Iris pigment epithelial cell (primary cell): ENCODE measurements around the gene KRT34.
"Not testable (repeated sequence)": the region's sequence is repeated elsewhere in the genome, so short reads cannot be mapped to it uniquely, and the experiment has no call there.

Source experiments
- DNase-seq: peaks from one replicate; pipeline ENCODE4 v3.0.0-alpha.2; 2011; ENCODE audit warnings: low read depth

Gene KRT34

DNA sequence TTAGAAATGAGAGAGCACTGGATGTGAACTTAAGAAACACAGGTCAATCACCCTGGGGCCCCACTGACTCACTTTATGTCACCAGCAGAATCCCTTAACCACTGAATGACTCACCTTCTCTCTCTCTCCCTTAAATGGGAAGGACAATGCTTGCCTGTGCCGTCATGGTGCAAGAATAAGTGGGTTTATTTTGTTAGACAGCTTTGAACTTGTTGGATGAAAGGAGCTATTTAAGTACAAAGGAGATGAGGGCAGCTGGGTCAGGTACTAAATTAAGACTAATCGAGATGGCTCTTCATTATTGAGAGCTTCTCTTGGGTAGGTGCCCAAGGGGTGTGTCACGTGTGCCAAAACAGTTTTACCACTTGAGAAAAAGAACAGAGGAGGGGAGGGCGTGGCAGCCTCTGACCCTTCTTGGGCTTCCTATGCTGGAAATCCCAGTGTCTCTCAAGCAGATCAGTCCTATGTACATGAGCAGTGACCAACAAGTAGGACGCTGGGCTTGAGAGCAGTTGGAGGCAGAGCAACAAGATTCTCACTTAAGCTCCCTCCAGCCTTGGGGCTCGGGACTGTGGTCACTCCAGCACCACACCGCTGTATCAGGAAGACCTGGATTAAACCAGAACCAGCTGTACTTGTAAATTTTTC is 22.0 kb upstream of the KRT34 start:
- DNase-seq, result peak; percentile 95

DNA sequence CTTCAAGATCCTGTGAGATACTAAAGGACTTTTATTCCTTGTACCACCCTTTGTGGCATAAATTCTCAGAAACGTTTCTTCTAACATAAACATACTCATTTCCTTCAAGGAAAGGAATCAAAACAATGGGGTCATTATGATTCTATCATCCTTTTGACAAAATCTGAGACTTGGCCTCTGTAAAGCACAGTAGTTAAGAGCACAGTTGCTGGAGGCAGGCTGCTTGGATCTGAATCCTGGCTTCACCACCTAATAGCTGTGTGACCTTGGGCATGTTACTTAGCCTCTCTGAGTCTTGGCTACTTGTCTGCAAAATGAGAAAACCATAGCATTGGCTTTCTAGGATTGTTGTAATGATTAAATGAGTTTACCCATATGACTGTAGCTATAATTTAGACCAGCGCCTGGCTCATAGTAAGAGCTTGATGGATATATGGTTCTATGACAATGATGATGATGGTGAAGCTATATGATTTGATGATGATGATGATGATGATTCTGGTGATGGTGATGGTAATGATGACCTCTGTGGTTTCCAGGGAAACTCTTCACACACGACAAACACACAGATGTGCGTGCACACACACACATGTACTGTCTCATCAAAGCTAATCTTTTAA is 21.4 kb upstream of the KRT34 start:
- DNase-seq, result no peak

DNA sequence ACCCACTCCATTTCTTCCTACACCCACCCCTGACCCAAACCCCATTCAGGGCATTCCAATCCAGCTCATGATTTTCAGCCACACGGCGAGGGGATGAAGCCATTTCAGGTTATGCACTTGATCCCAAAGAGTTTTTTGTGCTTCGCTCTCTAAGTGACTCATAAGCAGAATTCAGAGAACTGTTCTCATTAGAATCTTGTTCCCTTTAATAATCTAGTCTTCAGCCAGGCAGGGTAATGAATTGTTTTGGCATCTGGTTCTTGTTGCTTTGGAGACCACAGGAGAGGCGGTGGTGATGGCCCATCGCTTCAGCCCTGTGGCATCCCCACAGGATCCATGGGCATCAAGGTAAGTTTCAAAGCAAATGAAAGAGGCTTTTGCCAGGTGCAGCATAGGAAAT is 20.1 kb upstream of the KRT34 start:
- peak; percentile 29 for DNase-seq

DNA sequence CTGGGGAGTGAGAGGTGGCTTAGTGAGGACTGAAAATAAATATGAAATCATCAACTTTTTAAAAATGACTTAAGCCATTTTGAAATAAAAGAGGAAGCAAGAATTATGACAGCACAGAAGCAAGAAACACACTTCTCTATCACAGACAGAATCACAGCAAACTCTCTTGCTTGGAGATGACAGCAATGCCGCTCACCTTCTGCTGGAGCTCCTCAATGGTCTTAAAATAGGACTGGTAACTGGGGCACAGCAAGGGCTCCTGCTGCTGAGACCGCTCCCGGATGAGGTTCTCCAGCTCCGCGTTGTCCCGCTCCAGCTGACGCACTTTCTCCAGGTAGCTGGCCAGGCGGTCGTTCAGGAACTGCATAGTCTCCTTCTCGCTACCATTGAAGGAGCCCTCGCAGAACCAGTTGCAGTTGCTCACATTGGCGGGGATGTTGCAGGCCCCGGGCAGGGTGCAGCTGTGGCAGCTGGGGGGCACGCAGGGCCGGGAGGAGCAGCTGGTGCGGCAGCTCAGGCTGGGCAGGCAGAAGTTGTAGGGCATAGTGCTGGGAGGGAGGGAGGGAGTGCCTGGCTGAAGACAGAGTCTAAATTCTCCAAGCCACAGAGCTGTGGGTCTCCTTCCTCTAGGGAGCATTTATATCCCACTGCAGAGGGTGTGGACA is 15.0 kb upstream of the KRT34 start, which contains the start of gene KRT31:
Gene KRT31, minus strand, starts transcription at position 613 of the 665 bp plus-strand sequence. Its CDS starts 69 bp downstream, at position 544.
- no peak for DNase-seq

DNA sequence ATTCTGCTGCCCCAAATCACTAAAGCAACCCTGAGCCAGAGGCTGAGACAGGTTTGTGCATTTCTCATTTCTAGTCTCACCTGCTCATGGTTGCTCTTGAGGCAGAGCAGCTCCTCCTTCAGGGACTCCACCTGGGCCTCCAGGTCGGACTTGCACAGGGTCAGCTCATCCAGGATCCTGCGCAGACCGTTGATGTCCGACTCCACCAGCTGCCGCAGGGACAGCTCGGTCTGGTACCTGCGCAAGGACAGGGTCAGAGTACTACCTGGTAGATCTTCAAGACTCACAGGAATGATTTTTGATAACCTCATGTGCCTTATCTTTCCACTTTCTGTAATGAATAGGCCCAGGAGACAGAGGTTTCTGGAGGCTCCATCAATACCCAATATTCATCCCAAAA is 14.2 kb upstream of the KRT34 start:
- no peak for DNase-seq

DNA sequence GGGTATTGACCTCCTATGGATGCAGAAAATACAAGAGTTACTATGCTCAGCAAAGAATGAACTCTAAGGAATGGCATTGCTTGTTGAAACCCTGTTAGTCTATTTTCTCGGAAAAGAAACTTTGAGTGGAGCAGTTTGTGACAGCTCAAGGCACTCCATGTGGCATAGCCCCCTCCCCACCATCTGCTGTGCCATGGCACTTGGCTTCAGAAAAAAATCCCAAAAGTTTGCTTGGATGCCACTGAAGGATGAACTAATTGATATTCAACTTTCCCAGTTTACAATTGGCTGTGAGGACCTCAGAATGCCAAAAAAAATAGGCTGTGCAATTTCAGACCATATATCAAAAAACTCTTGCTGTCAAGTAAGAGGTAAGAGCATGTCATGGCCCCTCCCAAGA is 13.5 kb upstream of the KRT34 start:
- no peak for DNase-seq

DNA sequence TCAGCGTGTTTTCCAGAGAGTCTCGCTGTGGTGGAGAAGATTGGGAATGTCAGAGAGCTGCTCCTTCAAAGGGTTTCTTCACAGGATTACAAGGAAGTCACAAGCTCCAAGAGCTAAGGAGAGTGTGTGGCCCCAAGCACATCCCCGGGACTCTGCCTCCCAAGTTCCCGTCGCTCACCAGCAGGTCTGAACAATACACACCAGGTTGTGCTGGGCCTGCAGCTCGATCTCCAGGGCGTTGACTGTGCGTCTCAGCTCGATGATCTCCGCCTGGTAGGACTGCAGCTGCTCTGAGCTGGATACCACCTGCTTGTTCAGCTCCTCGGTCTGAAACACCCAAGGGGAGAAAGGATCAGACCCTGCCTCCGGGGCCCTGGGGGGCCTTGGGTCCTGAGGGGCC is 12.9 kb upstream of the KRT34 start:
- DNase-seq, result not testable (repeated sequence)

DNA sequence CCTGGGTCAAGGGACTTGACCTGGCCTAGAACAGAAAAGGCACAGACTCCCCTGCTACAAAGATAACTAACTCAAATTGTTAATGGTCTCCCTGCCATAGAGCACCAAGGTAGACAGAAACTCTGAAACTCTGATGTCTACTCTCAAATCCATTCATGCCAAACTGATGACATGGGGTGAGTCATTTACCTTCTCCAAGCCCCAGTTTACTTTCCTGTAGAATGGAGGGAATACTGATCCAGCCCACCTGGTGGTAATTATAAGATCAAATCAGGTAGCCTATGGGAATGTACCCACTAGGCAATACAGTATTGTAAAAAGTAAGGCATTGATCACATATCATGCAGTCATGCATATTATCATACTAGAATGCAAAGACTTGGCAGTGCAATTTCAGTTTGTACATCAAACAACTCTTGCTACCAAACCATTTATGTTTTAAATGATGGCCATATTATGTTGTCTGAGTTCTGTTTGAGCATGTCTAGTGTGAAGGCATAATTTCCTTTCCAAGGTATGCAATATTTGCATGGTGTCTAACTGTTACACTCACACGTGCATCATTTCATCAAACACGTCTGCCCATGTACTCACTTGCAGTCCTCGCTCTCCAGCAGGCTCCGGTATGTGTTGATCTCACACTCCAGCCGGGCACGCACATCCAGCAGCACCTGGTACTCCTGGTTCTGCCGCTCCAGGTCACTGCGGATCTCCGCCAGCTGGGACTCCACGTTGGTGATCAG is 12.3 kb upstream of the KRT34 start:
- DNase-seq, result no peak

DNA sequence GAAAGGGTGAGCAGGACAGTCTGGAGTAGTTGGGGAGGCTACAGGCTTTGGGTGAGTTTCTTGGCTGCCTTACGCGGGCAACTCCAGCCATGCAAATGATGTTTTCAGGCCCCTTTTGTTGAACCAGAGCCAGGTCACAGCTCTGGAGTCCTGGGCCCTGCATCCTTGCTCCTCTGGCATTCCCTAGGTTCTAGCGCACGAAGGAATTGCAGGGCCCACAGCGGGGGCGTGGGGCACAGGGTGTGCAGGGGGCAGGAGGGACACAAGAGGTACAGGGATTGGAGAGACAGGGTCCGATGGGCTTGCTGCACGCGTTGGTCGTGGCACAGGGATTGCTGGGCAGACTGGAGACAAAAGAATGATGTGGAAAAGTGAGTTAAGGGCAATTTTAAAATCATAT is 11.7 kb upstream of the KRT34 start:
- no peak for DNase-seq

DNA sequence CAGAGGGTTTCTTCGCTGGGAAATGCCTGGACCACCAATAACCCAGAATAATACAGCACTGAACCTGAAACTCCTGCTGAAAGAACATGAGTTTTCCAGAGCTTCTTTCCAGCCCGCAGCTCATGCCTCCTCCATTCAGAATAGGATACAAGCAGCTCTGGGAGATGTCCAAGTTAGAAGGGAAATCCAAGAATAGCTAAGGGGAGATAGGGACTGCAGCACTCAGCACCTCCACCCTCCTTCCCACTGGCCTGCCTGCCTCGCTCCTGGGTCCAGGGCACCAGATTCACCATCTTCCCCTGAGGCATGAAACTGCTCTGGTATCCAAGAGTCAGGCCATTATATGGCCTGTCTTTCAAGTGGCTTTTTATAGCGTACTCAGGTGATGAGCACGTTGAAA is 11.2 kb upstream of the KRT34 start:
- no peak for DNase-seq

DNA sequence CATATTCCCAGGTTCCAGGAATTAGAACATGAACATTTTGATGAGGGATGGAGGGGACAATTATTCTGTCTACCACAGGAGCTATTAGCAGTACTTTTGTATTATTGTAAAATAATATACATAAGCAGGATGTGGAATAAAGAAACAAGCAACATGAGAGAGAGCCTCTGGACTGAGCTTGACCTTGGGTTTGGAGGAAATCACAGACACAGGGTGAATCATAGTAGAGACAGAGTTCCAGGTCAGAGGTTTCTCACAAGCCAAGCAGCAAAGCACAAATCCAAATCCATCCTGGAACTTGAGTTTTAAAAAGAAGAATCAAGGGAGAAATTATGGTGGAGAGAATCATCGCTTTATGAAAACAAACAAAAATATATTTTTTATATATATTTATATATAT is 10.2 kb upstream of the KRT34 start:
- DNase-seq, result peak; percentile 79

DNA sequence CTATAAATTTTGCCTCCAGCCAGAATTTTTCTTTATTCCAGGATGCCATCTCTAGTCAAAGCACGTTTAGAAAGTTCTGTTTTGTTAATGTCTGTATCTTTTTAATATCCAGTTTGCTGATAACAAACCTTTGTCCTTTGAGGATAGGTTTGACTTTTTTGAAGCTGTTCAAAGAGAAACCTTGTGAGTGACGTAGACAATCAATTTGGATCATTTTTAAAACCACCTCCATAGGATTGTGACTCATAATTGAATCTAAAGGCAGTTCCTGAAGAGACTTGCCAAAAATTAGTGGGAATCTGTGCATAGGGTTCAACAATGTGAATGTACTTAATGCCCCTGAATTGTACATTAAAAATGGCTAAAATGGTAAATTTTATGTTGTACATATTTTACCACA is 9.4 kb upstream of the KRT34 start:
- DNase-seq, result no peak

DNA sequence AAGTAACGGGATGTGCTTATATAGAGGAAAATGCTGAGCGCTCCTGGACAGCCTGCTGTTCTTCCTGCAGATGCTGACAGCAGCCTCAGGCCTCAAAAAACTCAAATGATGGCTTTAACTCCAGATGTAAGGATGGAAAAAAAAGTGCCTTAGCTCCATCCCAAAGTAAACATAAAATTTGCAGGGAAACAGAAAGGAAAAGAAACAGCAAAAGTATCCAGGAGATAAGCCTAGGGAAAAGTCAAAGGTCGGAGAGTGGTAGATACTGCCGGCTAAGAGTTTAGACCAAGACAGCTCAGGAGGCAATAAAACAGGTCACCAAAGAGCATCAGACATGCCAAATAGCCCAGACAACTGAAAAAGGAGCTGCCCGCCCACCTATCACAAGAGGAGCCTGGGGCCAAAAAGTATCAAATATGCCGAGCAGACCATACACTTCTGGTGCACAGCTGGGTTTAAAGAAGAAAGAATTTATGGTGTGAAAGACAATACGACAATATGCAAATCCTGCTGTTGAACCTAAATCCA is 8.4 kb upstream of the KRT34 start:
- DNase-seq, result no peak

DNA sequence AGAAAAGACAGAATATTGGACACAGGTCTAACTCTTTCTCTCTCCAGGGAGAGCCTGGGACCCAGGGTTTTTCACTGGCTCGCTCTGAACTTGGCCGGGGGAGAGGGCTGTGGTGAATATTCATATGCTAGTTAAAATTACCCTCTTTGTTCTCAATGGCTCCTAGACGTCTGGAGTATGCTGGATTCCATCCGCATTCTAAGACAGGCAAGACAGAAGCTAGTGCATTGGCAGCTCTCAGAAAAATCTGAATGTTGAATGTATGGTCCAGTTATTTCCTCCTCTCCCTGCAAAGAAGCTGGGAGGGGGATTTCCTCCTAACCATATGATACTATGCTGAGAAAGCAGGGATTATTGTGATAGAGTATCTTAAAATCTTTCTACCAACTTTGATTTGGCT is 5.6 kb upstream of the KRT34 start:
- DNase-seq, result no peak

DNA sequence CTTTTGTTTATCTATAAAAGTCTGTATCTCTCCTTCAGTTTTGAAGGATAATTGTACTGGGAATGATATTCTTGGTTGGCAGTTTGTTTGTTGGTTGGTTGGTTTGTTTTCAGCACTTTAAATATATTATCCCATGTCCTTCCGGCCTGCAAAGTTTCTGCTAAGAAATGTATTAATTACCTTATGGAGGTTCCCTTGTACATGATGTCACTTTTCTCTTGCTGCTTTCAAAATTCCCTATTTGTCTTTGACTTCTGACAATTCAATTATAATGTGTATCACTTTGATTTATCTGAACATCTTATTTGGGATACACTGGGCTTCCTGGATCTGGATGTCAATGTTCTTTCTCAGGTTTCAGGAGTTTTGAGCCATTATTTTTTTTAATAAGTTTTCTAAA is 4.1 kb upstream of the KRT34 start:
- DNase-seq, result no peak

DNA sequence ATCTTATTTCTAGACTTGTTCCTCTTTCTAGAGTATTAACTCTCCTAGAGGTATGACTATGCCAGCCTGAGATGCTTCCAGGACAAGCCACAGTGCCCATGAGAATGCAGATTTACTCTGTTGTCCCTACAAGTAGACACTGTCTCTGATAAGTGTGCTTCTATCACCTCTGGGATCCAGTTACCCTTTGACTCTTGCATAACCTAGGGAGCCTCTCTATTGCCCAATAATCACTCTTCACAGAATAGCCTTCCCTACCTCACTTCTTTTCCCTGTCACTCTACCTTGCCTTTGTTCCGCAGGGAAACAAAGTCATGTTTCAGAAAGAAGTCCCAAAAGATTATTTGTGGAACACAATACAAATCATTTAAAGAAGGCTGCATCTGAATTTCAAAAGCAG is 1.6 kb upstream of the KRT34 start:
- no peak for DNase-seq

DNA sequence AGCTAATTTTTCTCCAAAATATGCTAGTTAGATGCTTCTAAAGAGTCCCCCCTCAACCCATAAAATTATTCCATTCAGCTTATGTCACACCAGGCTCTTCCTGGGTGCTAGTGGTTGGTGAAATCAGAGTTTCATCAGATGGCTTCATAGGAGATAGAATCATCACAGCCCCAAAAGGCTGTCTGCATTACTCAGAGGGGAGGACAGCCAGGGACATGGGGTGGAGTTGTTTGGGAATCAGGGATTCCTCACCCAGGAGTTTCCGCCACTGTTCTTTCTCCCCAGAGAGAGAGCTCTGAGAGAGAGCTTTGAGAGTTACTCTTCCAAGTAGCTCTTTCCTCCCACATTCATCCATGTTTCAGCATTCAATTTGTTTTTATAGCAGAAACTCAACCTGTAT is 288 bp upstream of the KRT34 start:
- peak; percentile 67 for DNase-seq

DNA sequence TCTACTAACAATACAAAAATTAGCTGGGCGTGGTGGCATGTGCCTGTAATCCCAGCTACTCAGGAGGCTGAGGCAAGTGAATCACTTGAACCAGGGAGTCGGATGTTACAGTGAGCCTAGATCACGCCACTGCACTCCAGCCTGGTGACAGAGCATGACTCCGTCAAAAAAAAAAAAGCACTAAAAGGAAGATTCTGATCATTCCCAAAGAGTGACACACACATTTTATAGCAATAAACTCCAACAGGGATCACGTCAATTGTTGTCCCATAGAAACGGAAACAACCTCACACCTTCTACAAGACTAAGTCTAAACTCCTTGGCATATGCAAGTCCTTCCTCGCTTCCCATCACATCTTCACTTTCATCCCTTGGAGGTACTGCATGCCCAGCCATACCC is 2.0 kb downstream of the KRT34 start:
- DNase-seq, result peak; percentile 89

DNA sequence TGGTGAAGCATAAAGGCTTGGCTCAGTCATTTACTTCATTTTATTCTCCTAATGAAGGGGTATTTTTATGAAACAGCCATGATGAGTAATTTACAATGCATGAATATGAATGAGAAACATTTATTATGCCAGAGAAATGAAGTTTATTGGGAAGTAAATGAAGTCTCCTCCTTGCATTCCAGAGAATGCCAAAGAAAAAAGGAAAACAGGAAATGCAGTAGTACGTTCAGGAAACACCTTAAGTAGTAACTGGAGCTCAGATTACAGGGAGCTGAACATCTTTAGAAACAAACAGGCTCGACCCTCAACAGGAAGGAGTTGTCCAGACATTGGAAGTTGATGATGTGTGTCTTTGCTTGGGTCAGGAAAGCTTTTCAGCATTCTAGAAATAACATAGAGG is 4.6 kb downstream of the KRT34 start:
- DNase-seq, result peak; percentile 76

DNA sequence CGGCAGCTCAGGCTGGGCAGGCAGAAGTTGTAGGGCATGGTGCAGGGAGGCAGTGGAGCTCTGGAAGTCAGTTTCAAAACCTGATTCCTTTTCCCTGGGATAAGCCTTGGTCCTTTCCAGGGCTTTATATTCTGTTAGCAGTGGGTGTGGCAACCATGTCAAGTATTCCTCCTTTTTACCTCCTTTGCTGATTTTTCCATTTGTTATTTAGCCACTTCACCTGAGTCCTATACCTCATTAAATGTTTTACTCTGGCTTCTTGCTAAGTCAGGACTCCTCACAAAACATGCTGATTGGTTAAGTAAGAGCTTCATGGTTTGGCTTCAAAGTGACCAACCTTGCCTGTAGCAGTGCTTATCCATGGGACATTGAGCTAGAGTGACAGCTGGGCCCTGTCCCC is 12.4 kb downstream of the KRT34 start, which contains the start of gene KRT33B:
Gene KRT33B, minus strand, starts transcription at position 101 of the 400 bp plus-strand sequence. Its CDS starts 63 bp downstream, at position 38.
- DNase-seq, result no peak

DNA sequence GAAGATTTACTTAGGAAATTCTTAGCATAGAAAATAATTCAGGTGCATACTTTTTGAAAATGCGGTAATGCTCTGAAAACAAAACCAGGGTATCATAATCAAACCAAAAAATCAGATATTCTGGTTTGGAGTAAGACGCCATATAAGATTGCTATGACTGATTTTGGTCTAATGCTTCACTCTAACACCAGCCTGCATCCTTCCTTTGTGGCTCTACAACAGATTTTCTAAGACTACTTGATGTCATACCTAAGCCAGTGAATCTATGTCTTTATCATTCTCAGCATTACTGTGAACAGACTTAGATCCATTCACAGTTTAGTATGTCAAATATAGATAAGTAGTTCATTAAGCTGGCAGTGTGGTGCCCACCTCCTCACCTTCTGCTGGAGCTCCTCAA is 13.1 kb downstream of the KRT34 start:
- no peak for DNase-seq

DNA sequence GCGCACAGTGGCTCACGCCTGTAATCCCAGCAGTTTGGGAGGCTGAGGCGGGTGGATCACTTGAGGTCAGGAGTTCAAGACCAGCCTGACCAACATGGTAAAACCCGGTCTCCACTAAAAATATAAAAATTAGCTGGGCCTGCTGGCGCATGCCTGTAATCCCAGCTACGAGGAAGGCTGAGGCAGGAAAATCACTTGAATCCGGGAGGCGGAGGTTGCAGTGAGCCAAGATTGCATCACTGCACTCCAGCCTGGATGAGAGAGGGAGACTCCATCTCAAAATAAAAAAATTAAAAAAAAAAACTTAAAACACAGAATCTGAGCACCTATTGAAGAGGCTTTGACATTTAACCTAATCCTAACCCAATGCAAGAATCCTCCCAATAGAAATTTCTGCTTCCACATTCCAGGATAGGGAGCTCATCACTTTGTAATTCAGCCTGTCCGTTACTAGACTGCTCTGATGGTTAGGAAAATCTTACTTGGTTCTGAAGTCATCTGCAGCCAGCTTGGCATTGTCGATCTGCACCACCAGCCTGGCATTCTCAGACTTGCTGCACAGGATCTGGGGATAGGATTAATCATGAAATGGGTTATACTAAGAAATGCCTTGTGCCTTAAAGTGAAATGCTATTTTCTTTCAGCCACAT is 14.6 kb downstream of the KRT34 start:
- DNase-seq, result peak; percentile 73
